Measurements from ENCODE around the gene BABAM2. TPM values are rescaled to one million over a fixed set of nuclear protein-coding genes. Genes with fewer than 3 reads are reported as not detected.

The BABAM2 gene
- total RNA-seq, 2 donors from 2014 or later = 36.4 to 40.9 TPM

DNA sequence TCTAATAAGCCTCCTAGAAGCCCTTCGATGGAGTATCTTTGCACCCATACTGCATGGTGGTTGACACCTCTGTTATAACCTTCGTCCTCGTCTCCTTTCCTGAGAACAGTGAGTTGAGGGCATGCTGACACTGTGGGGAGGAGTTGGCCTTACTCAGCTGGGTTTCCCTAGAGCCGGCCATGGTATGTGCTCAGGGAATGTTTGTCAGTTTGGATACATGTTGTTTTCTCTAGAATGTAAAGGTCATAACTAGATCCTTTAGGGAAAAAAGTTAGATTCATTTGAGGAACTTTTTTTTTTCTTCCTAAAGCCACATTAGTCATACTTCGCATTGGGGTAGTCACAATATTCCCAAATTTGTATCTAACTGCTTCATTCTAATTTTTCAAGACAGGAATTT lies 396.1 kb downstream of the BABAM2 start:
- Mint-ChIP-seq H3K4me1 (peaks cover 5% of the 10 kb centered on the region), H3K36me3 (ENCODE audit: low read depth) (no peaks in the 10 kb centered on the region), H3K27me3 (ENCODE audit: insufficient read depth) (no peaks in the 10 kb centered on the region), H3K27ac (peak overlapping the region; percentile 26), H3K9me3 (no peaks in the 10 kb centered on the region), H3K4me3 (no peak overlapping the region)
- H3K27me3 ChIP-seq (ENCODE audit: control insufficient read depth, insufficient read depth, low read length, poor library complexity, severe bottlenecking) = no peaks in the 10 kb centered on the region
- no peaks in the 10 kb centered on the region for H3K9me3 ChIP-seq (ENCODE audit: control insufficient read depth, low read length)
- H3K4me1 ChIP-seq (ENCODE audit: control insufficient read depth, insufficient read depth, low read length) = no peaks in the 10 kb centered on the region
- peak overlapping the region; percentile 68 for H3K27ac ChIP-seq (ENCODE audit: low read depth, low read length)
- TF ChIP-seq, protein P1, sequence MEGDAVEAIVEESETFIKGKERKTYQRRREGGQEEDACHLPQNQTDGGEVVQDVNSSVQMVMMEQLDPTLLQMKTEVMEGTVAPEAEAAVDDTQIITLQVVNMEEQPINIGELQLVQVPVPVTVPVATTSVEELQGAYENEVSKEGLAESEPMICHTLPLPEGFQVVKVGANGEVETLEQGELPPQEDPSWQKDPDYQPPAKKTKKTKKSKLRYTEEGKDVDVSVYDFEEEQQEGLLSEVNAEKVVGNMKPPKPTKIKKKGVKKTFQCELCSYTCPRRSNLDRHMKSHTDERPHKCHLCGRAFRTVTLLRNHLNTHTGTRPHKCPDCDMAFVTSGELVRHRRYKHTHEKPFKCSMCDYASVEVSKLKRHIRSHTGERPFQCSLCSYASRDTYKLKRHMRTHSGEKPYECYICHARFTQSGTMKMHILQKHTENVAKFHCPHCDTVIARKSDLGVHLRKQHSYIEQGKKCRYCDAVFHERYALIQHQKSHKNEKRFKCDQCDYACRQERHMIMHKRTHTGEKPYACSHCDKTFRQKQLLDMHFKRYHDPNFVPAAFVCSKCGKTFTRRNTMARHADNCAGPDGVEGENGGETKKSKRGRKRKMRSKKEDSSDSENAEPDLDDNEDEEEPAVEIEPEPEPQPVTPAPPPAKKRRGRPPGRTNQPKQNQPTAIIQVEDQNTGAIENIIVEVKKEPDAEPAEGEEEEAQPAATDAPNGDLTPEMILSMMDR (conservative IDR thresholded peaks at IDR 0.05) = no peak
- WGBS, 2 experiments (ENCODE audit: insufficient coverage in 1 of 2, insufficient read length in 1 of 2) = 67 to 86% methylated on average over 4 to 5 of the region's 5 CpGs
- DNase-seq = no peak
- H3K36me3 ChIP-seq (ENCODE audit: control insufficient read depth, insufficient read depth, low read length) = no peaks in the 10 kb centered on the region
- H3K9ac ChIP-seq (ENCODE audit: extremely low read depth, low read length, poor library complexity, severe bottlenecking) = no peak overlapping the region
- H3K4me3 ChIP-seq (ENCODE audit: low read length) = no peak overlapping the region

DNA sequence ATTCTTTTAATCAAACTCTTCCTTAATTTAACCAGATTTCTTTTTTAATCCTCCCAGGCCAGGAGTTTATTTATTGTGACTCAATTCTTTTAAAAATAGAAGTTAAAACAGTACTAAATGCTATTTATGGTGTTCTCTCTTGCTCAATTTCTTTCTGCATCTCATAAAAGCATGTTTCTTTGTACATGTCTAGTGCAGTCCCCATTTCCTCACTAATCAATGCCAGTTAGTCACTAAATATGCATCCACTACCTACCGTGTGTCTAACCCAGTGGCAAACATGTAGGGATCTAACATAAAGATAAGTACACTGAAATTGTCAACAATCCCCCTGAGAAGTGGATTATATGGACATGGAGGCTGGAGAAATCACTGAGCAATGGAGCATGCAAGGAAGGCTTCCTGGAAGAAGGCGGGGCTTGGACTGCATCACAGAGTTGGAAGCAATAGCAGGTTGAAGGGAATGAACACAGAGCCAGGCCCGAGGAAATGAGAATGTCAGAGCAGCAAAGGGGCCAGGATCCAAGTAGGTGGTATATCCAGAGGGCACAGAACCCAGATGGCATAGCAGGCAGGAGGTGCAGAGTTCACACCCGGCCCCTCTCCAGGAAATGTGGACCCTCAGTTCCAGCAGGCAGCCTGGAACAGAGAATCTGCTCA lies 396.9 kb downstream of the BABAM2 start:
- 91 to 100% methylated on average over 3 to 4 of the region's 4 CpGs for WGBS, 2 experiments (ENCODE audit: insufficient coverage in 1 of 2, insufficient read length in 1 of 2)
- Histone ChIP-seq H3K9ac (ENCODE audit: extremely low read depth, low read length, poor library complexity, severe bottlenecking) (no peak overlapping the region), H3K9me3 (ENCODE audit: control insufficient read depth, low read length) (no peaks in the 10 kb centered on the region), H3K27ac (ENCODE audit: low read depth, low read length) (no peak overlapping the region), H3K4me3 (ENCODE audit: low read length) (no peak overlapping the region), H3K36me3 (ENCODE audit: control insufficient read depth, insufficient read depth, low read length) (no peaks in the 10 kb centered on the region), H3K27me3 (ENCODE audit: control insufficient read depth, insufficient read depth, low read length, poor library complexity, severe bottlenecking) (no peaks in the 10 kb centered on the region), H3K4me1 (ENCODE audit: control insufficient read depth, insufficient read depth, low read length) (no peaks in the 10 kb centered on the region)
- TF ChIP-seq, protein P1 (conservative IDR thresholded peaks at IDR 0.05) = no peak
- Mint-ChIP-seq H3K27ac (no peak overlapping the region), H3K36me3 (ENCODE audit: low read depth) (no peaks in the 10 kb centered on the region), H3K9me3 (no peaks in the 10 kb centered on the region), H3K4me3 (no peak overlapping the region), H3K27me3 (ENCODE audit: insufficient read depth) (no peaks in the 10 kb centered on the region), H3K4me1 (peaks cover 5% of the 10 kb centered on the region)
- DNase-seq = no peak

DNA sequence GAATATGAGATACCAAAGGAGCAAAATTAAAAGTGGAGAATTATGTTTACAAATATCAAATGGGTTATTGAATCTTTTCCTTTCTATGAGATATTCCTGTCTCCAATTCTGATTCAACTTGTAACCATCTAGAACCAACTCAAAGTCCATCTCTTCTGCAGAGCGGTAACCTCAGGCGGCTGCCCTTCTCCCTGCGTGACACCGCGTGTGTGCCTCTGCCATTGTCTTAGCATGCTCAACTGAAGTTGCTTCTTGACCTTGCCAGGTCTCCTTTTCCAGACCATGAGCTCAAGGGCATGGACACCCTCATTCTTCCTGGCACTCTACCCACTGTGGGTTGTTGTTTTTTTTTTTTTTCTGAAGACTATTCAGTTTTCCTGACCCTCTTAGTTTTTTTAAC lies 398.1 kb downstream of the BABAM2 start:
- Mint-ChIP-seq H3K27ac (no peak overlapping the region), H3K4me1 (peaks cover 5% of the 10 kb centered on the region), H3K9me3 (no peaks in the 10 kb centered on the region), H3K27me3 (ENCODE audit: insufficient read depth) (no peaks in the 10 kb centered on the region), H3K4me3 (no peak overlapping the region), H3K36me3 (ENCODE audit: low read depth) (no peaks in the 10 kb centered on the region)
- DNase-seq = no peak
- no peak overlapping the region for H3K4me3 ChIP-seq (ENCODE audit: low read length)
- H3K9me3 ChIP-seq (ENCODE audit: control insufficient read depth, low read length) = no peaks in the 10 kb centered on the region
- no peaks in the 10 kb centered on the region for H3K36me3 ChIP-seq (ENCODE audit: control insufficient read depth, insufficient read depth, low read length)
- no peak overlapping the region for H3K27ac ChIP-seq (ENCODE audit: low read depth, low read length)
- H3K27me3 ChIP-seq (ENCODE audit: control insufficient read depth, insufficient read depth, low read length, poor library complexity, severe bottlenecking) = no peaks in the 10 kb centered on the region
- TF ChIP-seq, protein P1 (conservative IDR thresholded peaks at IDR 0.05) = no peak
- 90 to 96% methylated on average over 2 to 5 of the region's 5 CpGs for WGBS, 2 experiments (ENCODE audit: insufficient coverage in 1 of 2, insufficient read length in 1 of 2)
- H3K9ac ChIP-seq (ENCODE audit: extremely low read depth, low read length, poor library complexity, severe bottlenecking) = no peak overlapping the region
- no peaks in the 10 kb centered on the region for H3K4me1 ChIP-seq (ENCODE audit: control insufficient read depth, insufficient read depth, low read length)

Data from endodermal cell (in vitro differentiated cells).